Activated CD8-positive, alpha-beta memory T cell treated with anti-CD3 and anti-CD28 coated beads for 1 hour (primary cell): Measurements from ENCODE around the gene SDHAF2.

Source experiments
- DNase-seq, 2 donors: peaks; one replicate each; pipeline ENCODE4 v3.0.0-alpha.2; 2020; ENCODE audit warnings: low read depth in 1 of 2; ENCODE audit errors: extremely low read depth in 1 of 2

The SDHAF2 gene

DNA sequence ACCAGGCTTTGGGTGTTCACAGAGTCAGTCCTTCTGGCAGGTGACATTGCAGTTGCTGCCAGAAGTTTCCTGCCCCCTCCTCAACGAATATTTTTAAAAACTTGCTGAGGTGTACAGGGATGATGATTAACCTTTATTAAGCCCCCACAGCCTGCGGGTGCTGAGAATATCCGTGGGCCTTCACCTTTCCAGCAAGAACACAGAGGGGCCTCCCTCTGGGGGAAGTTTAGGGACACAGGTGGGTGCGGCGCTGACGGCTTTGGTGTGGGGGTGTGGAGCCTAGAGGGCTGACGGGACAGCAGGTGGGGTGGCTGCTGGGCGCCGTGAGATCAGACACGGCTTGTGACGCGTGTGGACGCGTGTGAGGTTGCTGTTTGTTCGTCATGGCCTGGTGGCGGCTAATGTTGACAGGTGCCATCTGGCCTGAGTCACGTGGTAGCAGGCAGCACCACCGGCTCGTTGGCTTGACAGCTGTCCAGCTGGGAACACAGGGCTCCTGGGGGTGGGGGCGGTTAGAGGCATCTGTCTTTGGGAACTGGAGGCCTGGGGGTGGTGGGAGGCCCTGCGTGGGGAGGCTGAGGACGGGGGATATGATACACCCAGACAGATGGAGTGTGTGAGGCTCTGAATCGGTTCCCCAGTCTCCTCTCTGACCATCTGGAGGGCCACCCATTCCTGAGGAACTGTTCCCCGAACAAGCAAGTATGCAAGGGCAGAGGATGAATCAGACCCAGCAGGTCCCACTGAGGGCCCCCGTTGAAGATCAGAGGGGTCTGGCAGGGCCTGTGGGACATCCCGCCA is 66.1 kb downstream of the SDHAF2 start:
- DNase-seq, result no peak
